PC-3 (cell line): ENCODE measurements around the gene MYL6. TPM values are rescaled to one million over a fixed set of nuclear protein-coding genes. Genes with fewer than 3 reads are reported as not detected.

Experiments
- ATAC-seq: fragments of 200-7000 bp; cut with Tn5 transposase; 2 replicates; pipeline ENCODE4 v1.9.1; 2020; ENCODE audit warnings: mild to moderate bottlenecking, moderate library complexity
- Bru-seq: library from RNA; stranded (reverse); fragments of 400-500 nt; gene quantifications from one replicate; lab custom pipeline; 2021; lab: Mats Ljungman, UMichigan
- BruChase-seq, 2 experiments: library from RNA; stranded (reverse); fragments of 400-500 nt; gene quantifications; one replicate each; lab custom pipeline; 2021; lab: Mats Ljungman, UMichigan
- BruUV-seq: library from RNA; stranded (reverse); fragments of 400-500 nt; replicated peaks from 2 replicates; lab custom pipeline; 2021; lab: Mats Ljungman, UMichigan
- CTCF ChIA-PET: fragments of 300-600 bp; sonication (Branson Sonifier 250); formaldehyde crosslinking; loops from one replicate; lab custom pipeline; 2022; ENCODE audit warnings: antibody characterized with exemption; lab: Charles Lee
- POLR2A ChIA-PET: fragments of 300-600 bp; sonication (Branson Sonifier 250); formaldehyde crosslinking; loops from one replicate; lab custom pipeline; 2022; ENCODE audit warnings: antibody characterized with exemption; ENCODE audit not compliant: unreplicated experiment; lab: Charles Lee
- DNase-seq: peaks from one replicate; pipeline ENCODE4 v3.0.0-alpha.2; 2015
- H2AFZ ChIP-seq: fragments of 300-600 bp; sonication (generic); 2 replicates; pipeline ENCODE4 v1.6.0; 2016; ENCODE audit warnings: antibody characterized with exemption, low read length
- H3F3A ChIP-seq: fragments of 300-600 bp; sonication (generic); one replicate; pipeline ENCODE4 v1.6.0; 2017; ENCODE audit warnings: antibody characterized with exemption, low read length, control low read depth, mild to moderate bottlenecking; ENCODE audit not compliant: unreplicated experiment
- H3K27ac ChIP-seq: fragments of 300-600 bp; sonication (generic); 2 replicates; pipeline ENCODE4 v1.5.1; 2016; ENCODE audit warnings: mild to moderate bottlenecking, low read length
- H3K27me3 ChIP-seq: fragments of 300-600 bp; sonication (generic); 2 replicates; pipeline ENCODE4 v1.6.1; 2016; ENCODE audit warnings: low read length, mixed read lengths
- H3K36me3 ChIP-seq: fragments of 300-600 bp; sonication (generic); 2 replicates; pipeline ENCODE4 v1.6.1; 2016; ENCODE audit warnings: low read depth, mixed run types, low read length, mixed read lengths
- H3K4me1 ChIP-seq: fragments of 300-600 bp; sonication (generic); 2 replicates; pipeline ENCODE4 v1.5.1; 2016; ENCODE audit warnings: low read length; ENCODE audit not compliant: insufficient read depth
- H3K4me2 ChIP-seq: fragments of 300-600 bp; sonication (generic); 2 replicates; pipeline ENCODE4 v1.6.0; 2016; ENCODE audit warnings: low read length
- H3K4me3 ChIP-seq: fragments of 300-600 bp; sonication (generic); 2 replicates; pipeline ENCODE4 v1.5.1; 2016; ENCODE audit warnings: mild to moderate bottlenecking, low read length, mixed read lengths
- H3K79me2 ChIP-seq: fragments of 300-600 bp; sonication (generic); 2 replicates; pipeline ENCODE4 v1.6.1; 2017; ENCODE audit warnings: low read length, mixed read lengths
- H3K9ac ChIP-seq: fragments of 300-600 bp; sonication (generic); 2 replicates; pipeline ENCODE4 v1.6.0; 2016; ENCODE audit warnings: mild to moderate bottlenecking, low read length
- H3K9me2 ChIP-seq: fragments of 300-600 bp; sonication (generic); replicated peaks from 2 replicates; pipeline ENCODE4 v1.6.1; 2016; ENCODE audit warnings: mixed run types, low read length, mixed read lengths
- H3K9me3 ChIP-seq: fragments of 300-600 bp; sonication (generic); 2 replicates; pipeline ENCODE4 v1.6.1; 2016; ENCODE audit warnings: low read length, mixed read lengths
- H4K20me1 ChIP-seq: fragments of 300-600 bp; sonication (generic); 2 replicates; pipeline ENCODE4 v1.6.1; 2016; ENCODE audit warnings: low read length, mixed read lengths
- CTCF ChIP-seq: fragments of 300-600 bp; sonication (generic); conservative IDR thresholded peaks from 2 replicates; pipeline ENCODE4 v1.5.1; 2017; ENCODE audit warnings: antibody characterized with exemption, low read depth, mild to moderate bottlenecking, low read length
- EZH2 ChIP-seq: fragments of 300-600 bp; sonication (generic); IDR thresholded peaks from one replicate; pipeline ENCODE4 v1.6.1; 2017; ENCODE audit warnings: antibody characterized with exemption, mild to moderate bottlenecking, low read length; ENCODE audit not compliant: unreplicated experiment
- EZH2phosphoT487 ChIP-seq: fragments of 300-600 bp; sonication (generic); IDR thresholded peaks from 2 replicates; pipeline ENCODE4 v1.6.1; 2018; ENCODE audit warnings: mild to moderate bottlenecking, antibody characterized with exemption, low read length, borderline replicate concordance
- intact Hi-C: fragments of 100-400 bp; cut with micrococcal nuclease; formaldehyde crosslinking; loops from 2 replicates; pipeline ENCODE4 v1.9.0; 2023
- long read RNA-seq: library from polyadenylated mRNA; unstranded; transcript quantifications from one replicate; pipeline ENCODE4 v2.0.0, GENCODE V29; 2021; ENCODE audit not compliant: unreplicated experiment
- total RNA-seq: library from RNA; depleted of rRNA; stranded (reverse); fragments of >200 nt; gene quantifications from 2 replicates; pipeline ENCODE4 v1.2.3, GENCODE V29; 2014; rRNA removed

The MYL6 gene
- total RNA-seq (1,385 and 1,597 TPM in 2 replicates), Bru-seq, nascent RNA (percentile 99 among the genes with signal in this experiment), BruChase-seq, experiment 1, labeled RNA remaining after a 6-hour chase (percentile 99 among the genes with signal in this experiment), BruChase-seq, experiment 2, labeled RNA remaining after a 2-hour chase (percentile 98 among the genes with signal in this experiment)
- long read RNA-seq, transcript MYL6-207 (6 exons, 655 nt) = minor isoform, 142 of 1,211 reads
- long read RNA-seq, transcript MYL6-219 (5 exons, 1,438 nt) = minor isoform, 66 of 1,211 reads
- long read RNA-seq, transcript MYL6-218 (7 exons, 901 nt) = major isoform, 428 of 1,211 reads
- long read RNA-seq, partial matches to known transcripts = 118 of 1,211 reads
- long read RNA-seq, other reads (novel, unspliced or antisense) = 449 of 1,211 reads

GRCh38 chr12:56158029-56158925 lies at the start of gene MYL6:
Gene MYL6 (plus strand): TSS chr12:56158359. CDS start chr12:56158402, 43 bp downstream.
- no peaks in the 10 kb centered on the region for H3K27me3 ChIP-seq
- H2AFZ ChIP-seq = peak within 1 kb of the TSS; percentile 80
- peaks cover 28% of the 10 kb centered on the region for H3K4me1 ChIP-seq
- intact Hi-C loops = loop anchor here (1.0 to 5.0 kb wide), 3 partner anchors 31 to 41 kb away; partner anchors contain the start of genes RPL41, SMARCC2 and ZC3H10
- H3K79me2 ChIP-seq = peaks cover 41% of the 10 kb centered on the region
- H3K27ac ChIP-seq = peak within 1 kb of the TSS; percentile 73
- peak; percentile 76 for ATAC-seq
- peak; percentile 99 for DNase-seq
- peak within 1 kb of the TSS; percentile 76 for H3K4me3 ChIP-seq
- BruUV-seq = TSS peak; percentile 55
- H4K20me1 ChIP-seq = peaks cover 34% of the 10 kb centered on the region
- H3K9ac ChIP-seq = peak within 1 kb of the TSS; percentile 90
- H3K9me2 ChIP-seq = no peaks in the 10 kb centered on the region
- H3K4me2 ChIP-seq = peak within 1 kb of the TSS; percentile 97
- peaks cover 5% of the 10 kb centered on the region for H3F3A ChIP-seq
- ChIA-PET POLR2A (interaction anchor here (0.5 to 1.8 kb wide), 3 partner anchors 29 to 40 kb away, joined by 4 to 6 read pairs (median 4); partner anchors contain the start of genes ESYT1 and ZC3H10), CTCF (interaction anchor here (0.8 to 0.9 kb wide), 2 partner anchors 30 to 40 kb away, joined by 3 read pairs; partner anchors contain the start of gene ZC3H10)
- H3K36me3 ChIP-seq = peaks cover 40% of the 10 kb centered on the region
- TF ChIP-seq CTCF = no peak
- no peak for TF ChIP-seq EZH2
- no peak for TF ChIP-seq EZH2phosphoT487
- no peaks in the 10 kb centered on the region for H3K9me3 ChIP-seq

- peaks cover 16% of the 10 kb centered on the region for H4K20me1 ChIP-seq
- H3K36me3 ChIP-seq = peaks cover 67% of the 10 kb centered on the region
- no TSS peak for BruUV-seq
- no peak overlapping the region for H3K27ac ChIP-seq
- H3F3A ChIP-seq = peaks cover 2% of the 10 kb centered on the region
- H3K4me2 ChIP-seq = no peak overlapping the region
- ChIA-PET POLR2A (no interaction called here), CTCF (no interaction called here)
- no peak overlapping the region for H3K9ac ChIP-seq
- TF ChIP-seq EZH2phosphoT487 (no peak), CTCF (no peak), EZH2 (no peak)
- H3K4me3 ChIP-seq = no peak overlapping the region
- H3K4me1 ChIP-seq = peaks cover 20% of the 10 kb centered on the region
- ATAC-seq = no peak
- no peak overlapping the region for H2AFZ ChIP-seq
- intact Hi-C loops = no loop called here
- no peaks in the 10 kb centered on the region for H3K9me2 ChIP-seq
- no peak for DNase-seq
- peaks cover 30% of the 10 kb centered on the region for H3K79me2 ChIP-seq
- H3K9me3 ChIP-seq = no peaks in the 10 kb centered on the region
- H3K27me3 ChIP-seq = no peaks in the 10 kb centered on the region
Observed at GRCh38 chr12:56110571-56110970, 47.6 kb upstream of the MYL6 start.
